Gastrocnemius medialis (tissue), 4 donors: ENCODE results near the gene AATK. TPM values are rescaled to one million over a fixed set of nuclear protein-coding genes. Genes with fewer than 3 reads are reported as not detected.

Source experiments
- ATAC-seq, 2 donors: fragments of 150-250 bp; one replicate each; pipeline ENCODE4 v1.9.1; 2016
- DNase-seq, 2 donors: peaks; one replicate each; pipeline ENCODE4 v3.0.0-alpha.2; 2019
- H3K27ac ChIP-seq, 4 donors: fragments of 200-600 bp; sonication (generic); 1 replicate in 1 of 4; 2 replicates in 3 of 4; pipeline ENCODE4 v1.5.1; 2016 to 2018; ENCODE audit warnings: mild to moderate bottlenecking in 2 of 4, moderate library complexity in 1 of 4
- H3K27me3 ChIP-seq, 3 donors: fragments of 200-600 bp; sonication (generic) in 2 of 3; 1 replicate in 1 of 3; 2 replicates in 2 of 3; pipeline versions ENCODE4 v1.5.1 to v1.6.0; 2016 to 2019; ENCODE audit warnings: mild to moderate bottlenecking in 1 of 3, moderate library complexity in 1 of 3
- H3K36me3 ChIP-seq, 2 donors: fragments of 200-600 bp; sonication (generic) in 1 of 2; one replicate each; pipeline ENCODE4 v1.5.1; 2017 to 2018
- H3K4me1 ChIP-seq, 2 donors: fragments of 200-600 bp; sonication (generic) in 1 of 2; one replicate each; pipeline ENCODE4 v1.5.1; 2016 to 2017; ENCODE audit warnings: mild to moderate bottlenecking in 2 of 2
- H3K4me3 ChIP-seq, 4 donors: fragments of 200-600 bp; sonication (generic) in 3 of 4; 1 replicate in 1 of 4; 2 replicates in 3 of 4; pipeline ENCODE4 v1.5.1; 2016 to 2019; ENCODE audit warnings: mild to moderate bottlenecking in 2 of 4
- H3K9me3 ChIP-seq, 3 donors: fragments of 200-600 bp; sonication (generic) in 2 of 3; 1 replicate in 1 of 3; 2 replicates in 2 of 3; pipeline ENCODE4 v1.5.1; 2016 to 2019
- POLR2A ChIP-seq, 2 donors: fragments of 450-650 bp; IDR thresholded peaks; one replicate each; pipeline ENCODE4 v1.6.1; 2017; ENCODE audit warnings: antibody characterized with exemption in 2 of 2, mild to moderate bottlenecking in 2 of 2, moderate library complexity in 2 of 2
- in situ Hi-C, 4 donors: fragments of 200-750 bp; cut with MboI; loops; one replicate each; pipeline versions ENCODE4 v1.15.0 to v1.8.0; 2017; ENCODE audit warnings: low sequenced_read_pairs in 4 of 4
- intact Hi-C: fragments of 100-400 bp; cut with DNase I; formaldehyde crosslinking; loops from one replicate; pipeline ENCODE4 v1.15.1; 2023; ENCODE audit warnings: low total_unique reads
- total RNA-seq, 4 donors: library from RNA; depleted of rRNA; stranded (reverse); fragments of >200 nt; gene quantifications; one replicate each; pipeline versions ENCODE4 v1.1.0 to v1.2.3, GENCODE V29; 2016
- TF ChIP-seq, protein P1 (sequence below), 5 experiments: fragments of 450-650 bp in 3 of 5; fragments of 200-600 bp in 2 of 5; sonication (generic) in 2 of 5; IDR thresholded peaks in 4 of 5; conservative IDR thresholded peaks in 1 of 5; 1 replicate in 4 of 5; 2 replicates in 1 of 5; pipeline ENCODE4 v1.5.1; 2016 to 2019; ENCODE audit warnings: antibody characterized with exemption in 5 of 5, mild to moderate bottlenecking in 3 of 5, moderate library complexity in 3 of 5

AATK gene
- total RNA-seq, 4 donors from 2014 or later: 0.10 to 1.3 (median 0.80) TPM

DNA sequence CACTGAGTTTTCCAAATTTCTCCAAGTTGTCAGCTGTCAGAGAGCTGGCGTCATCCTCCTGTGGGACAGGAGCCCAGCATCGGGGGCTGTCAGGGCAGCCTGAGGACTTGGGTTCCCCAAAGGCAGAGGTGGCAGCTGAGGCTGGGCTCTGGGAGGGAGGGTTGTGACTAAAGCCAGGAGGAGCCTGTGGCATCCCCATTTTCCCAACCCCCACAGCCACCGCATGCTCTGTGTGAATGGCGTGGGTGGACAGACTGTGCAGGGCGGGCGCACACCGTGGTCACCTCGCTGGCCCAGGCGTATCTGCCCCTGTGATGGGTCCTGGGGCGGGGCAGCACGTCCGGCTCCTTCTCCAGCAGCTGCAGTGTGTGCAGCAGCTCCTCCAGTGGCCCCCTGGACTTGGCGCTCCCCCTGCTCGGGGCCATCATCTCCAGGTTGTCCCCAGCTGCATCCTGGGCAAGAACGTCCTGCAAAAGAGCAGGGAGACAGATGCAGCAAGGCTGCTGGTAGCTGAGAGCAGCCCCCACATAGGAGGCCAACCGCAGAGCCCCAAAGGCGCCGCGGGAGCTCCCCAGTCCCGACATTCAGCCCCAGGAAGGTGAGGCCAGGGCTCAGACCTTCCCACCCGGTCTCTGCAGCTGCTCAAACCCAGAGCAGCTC lies 31.9 kb upstream of the AATK start:
- Histone ChIP-seq H3K4me3 (no peak overlapping the region), H3K27ac (peak overlapping the region in 1 of 4 donors; percentile 43), H3K9me3 (no peaks in the 10 kb centered on the region), H3K27me3 (no peaks in the 10 kb centered on the region), H3K4me1 (no peaks in the 10 kb centered on the region), H3K36me3 (no peaks in the 10 kb centered on the region)
- intact Hi-C loops: no loop called here
- TF ChIP-seq, protein P1, sequence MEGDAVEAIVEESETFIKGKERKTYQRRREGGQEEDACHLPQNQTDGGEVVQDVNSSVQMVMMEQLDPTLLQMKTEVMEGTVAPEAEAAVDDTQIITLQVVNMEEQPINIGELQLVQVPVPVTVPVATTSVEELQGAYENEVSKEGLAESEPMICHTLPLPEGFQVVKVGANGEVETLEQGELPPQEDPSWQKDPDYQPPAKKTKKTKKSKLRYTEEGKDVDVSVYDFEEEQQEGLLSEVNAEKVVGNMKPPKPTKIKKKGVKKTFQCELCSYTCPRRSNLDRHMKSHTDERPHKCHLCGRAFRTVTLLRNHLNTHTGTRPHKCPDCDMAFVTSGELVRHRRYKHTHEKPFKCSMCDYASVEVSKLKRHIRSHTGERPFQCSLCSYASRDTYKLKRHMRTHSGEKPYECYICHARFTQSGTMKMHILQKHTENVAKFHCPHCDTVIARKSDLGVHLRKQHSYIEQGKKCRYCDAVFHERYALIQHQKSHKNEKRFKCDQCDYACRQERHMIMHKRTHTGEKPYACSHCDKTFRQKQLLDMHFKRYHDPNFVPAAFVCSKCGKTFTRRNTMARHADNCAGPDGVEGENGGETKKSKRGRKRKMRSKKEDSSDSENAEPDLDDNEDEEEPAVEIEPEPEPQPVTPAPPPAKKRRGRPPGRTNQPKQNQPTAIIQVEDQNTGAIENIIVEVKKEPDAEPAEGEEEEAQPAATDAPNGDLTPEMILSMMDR (IDR thresholded peaks at IDR 0.05 in 4 of 5, conservative IDR thresholded peaks at IDR 0.05 in 1 of 5): no peak
- TF ChIP-seq POLR2A (IDR thresholded peaks at IDR 0.05): no peak
- DNase-seq: no peak
- in situ Hi-C loops: no loop called here
- no peak for ATAC-seq

DNA sequence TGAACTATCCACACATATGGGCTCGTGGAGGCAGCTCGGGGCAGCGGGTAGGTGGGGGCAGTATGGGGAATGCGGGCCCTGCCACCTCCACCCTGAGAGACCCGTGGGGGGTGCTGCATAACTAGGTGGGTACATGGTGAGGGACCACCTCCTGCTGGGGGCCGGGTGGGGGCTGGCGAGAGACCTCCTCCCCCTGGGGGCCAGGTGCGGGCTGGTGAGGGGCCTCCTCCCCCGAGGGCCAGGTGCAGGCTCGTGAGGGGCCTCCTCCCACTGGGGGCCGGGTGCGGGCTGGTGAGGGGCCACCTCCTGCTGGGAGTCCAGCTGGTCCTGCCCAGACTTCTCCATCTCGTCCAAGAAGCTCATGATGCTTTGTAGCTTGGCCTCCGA lies 31.4 kb upstream of the AATK start:
- no peak for DNase-seq
- peak overlapping the region in 1 of 4 donors; percentile 43 for H3K27ac ChIP-seq
- TF ChIP-seq, protein P1 (IDR thresholded peaks at IDR 0.05 in 4 of 5, conservative IDR thresholded peaks at IDR 0.05 in 1 of 5): no peak
- TF ChIP-seq POLR2A (IDR thresholded peaks at IDR 0.05): no peak
- no peaks in the 10 kb centered on the region for H3K36me3 ChIP-seq
- H3K4me1 ChIP-seq: no peaks in the 10 kb centered on the region
- H3K27me3 ChIP-seq: no peaks in the 10 kb centered on the region
- in situ Hi-C loops (no loop called here), intact Hi-C loops (no loop called here)
- no peak for ATAC-seq
- peak overlapping the region in 1 of 4 donors; percentile 27 for H3K4me3 ChIP-seq
- H3K9me3 ChIP-seq: no peaks in the 10 kb centered on the region

- intact Hi-C loops (no loop called here), in situ Hi-C loops (no loop called here)
- TF ChIP-seq, protein P1 (IDR thresholded peaks at IDR 0.05 in 4 of 5, conservative IDR thresholded peaks at IDR 0.05 in 1 of 5): no peak
- TF ChIP-seq POLR2A (IDR thresholded peaks at IDR 0.05): no peak
- ATAC-seq (peak in 1 of 2 donors; percentile 27), DNase-seq (no peak)
- Histone ChIP-seq H3K27ac (peak overlapping the region in 1 of 4 donors; percentile 43), H3K27me3 (no peaks in the 10 kb centered on the region), H3K36me3 (no peaks in the 10 kb centered on the region), H3K4me1 (no peaks in the 10 kb centered on the region), H3K4me3 (peak overlapping the region in 1 of 4 donors; percentile 27), H3K9me3 (no peaks in the 10 kb centered on the region)
Observed at GRCh38 chr17:81196505-81197408, 30.7 kb upstream of the AATK start.

- ATAC-seq (no peak), DNase-seq (no peak)
- Histone ChIP-seq H3K27ac (no peak overlapping the region), H3K4me1 (no peaks in the 10 kb centered on the region), H3K27me3 (no peaks in the 10 kb centered on the region), H3K36me3 (no peaks in the 10 kb centered on the region), H3K4me3 (no peak overlapping the region), H3K9me3 (no peaks in the 10 kb centered on the region)
- intact Hi-C loops (no loop called here), in situ Hi-C loops (no loop called here)
- no peak for TF ChIP-seq POLR2A (IDR thresholded peaks at IDR 0.05)
- TF ChIP-seq, protein P1 (IDR thresholded peaks at IDR 0.05 in 4 of 5, conservative IDR thresholded peaks at IDR 0.05 in 1 of 5): no peak
Observed at GRCh38 chr17:81195941-81196495, 30.0 kb upstream of the AATK start.
